Nephron progenitor cell (in vitro differentiated cells): ENCODE data around the gene HESX1.

Source experiments
- DNase-seq: peaks from one replicate; pipeline ENCODE4 v3.0.0; 2021
- H3K27ac Mint-ChIP-seq: 2 replicates; pipeline ENCODE4 v1.8.0; 2021; ENCODE audit warnings: mild to moderate bottlenecking, moderate library complexity, mixed read lengths
- H3K27me3 Mint-ChIP-seq: 2 replicates; pipeline ENCODE4 v1.8.0; 2021; ENCODE audit warnings: mild to moderate bottlenecking, low read depth, mixed read lengths; ENCODE audit not compliant: poor library complexity
- H3K36me3 Mint-ChIP-seq: 2 replicates; pipeline ENCODE4 v1.8.0; 2021; ENCODE audit warnings: low read depth, mixed read lengths
- H3K4me1 Mint-ChIP-seq: 2 replicates; pipeline ENCODE4 v1.8.0; 2021; ENCODE audit warnings: mixed read lengths
- H3K4me3 Mint-ChIP-seq: 2 replicates; pipeline ENCODE4 v1.8.0; 2021; ENCODE audit warnings: mild to moderate bottlenecking, moderate library complexity, mixed read lengths
- H3K9me3 Mint-ChIP-seq: 2 replicates; pipeline ENCODE4 v1.8.0; 2021; ENCODE audit warnings: mild to moderate bottlenecking, moderate library complexity, mixed read lengths
- CTCF ChIP-seq: fragments of 200-600 bp; sonication (generic); IDR thresholded peaks from 2 replicates; pipeline ENCODE4 v1.5.0; 2021; ENCODE audit warnings: antibody characterized with exemption

HESX1 gene

GRCh38 chr3:57199895-57200297 is at the start of gene HESX1:
Gene HESX1, minus strand, starts transcription at chr3:57199978. Its CDS starts 60 bp downstream, at chr3:57199918.
- no peak for TF ChIP-seq CTCF
- DNase-seq, result no peak
- peak within 1 kb of the TSS; percentile 10 for H3K4me3 Mint-ChIP-seq
- no peaks in the 10 kb centered on the region for H3K36me3 Mint-ChIP-seq
- no peaks in the 10 kb centered on the region for H3K9me3 Mint-ChIP-seq
- no peak within 1 kb of the TSS for H3K27ac Mint-ChIP-seq
- peaks cover 7% of the 10 kb centered on the region for H3K4me1 Mint-ChIP-seq
- H3K27me3 Mint-ChIP-seq, result peaks cover 10% of the 10 kb centered on the region

GRCh38 chr3:57244946-57245345 is 45.2 kb upstream of the HESX1 start:
- Mint-ChIP-seq H3K27ac (no peak overlapping the region), H3K4me3 (no peak overlapping the region), H3K9me3 (no peaks in the 10 kb centered on the region), H3K4me1 (no peaks in the 10 kb centered on the region), H3K27me3 (no peaks in the 10 kb centered on the region), H3K36me3 (peaks cover 80% of the 10 kb centered on the region)
- no peak for DNase-seq
- no peak for TF ChIP-seq CTCF

GRCh38 chr3:57234613-57235575 is 35.1 kb upstream of the HESX1 start:
- H3K4me3 Mint-ChIP-seq, result no peak overlapping the region
- no peaks in the 10 kb centered on the region for H3K27me3 Mint-ChIP-seq
- no peaks in the 10 kb centered on the region for H3K4me1 Mint-ChIP-seq
- no peak for DNase-seq
- peaks cover 6% of the 10 kb centered on the region for H3K9me3 Mint-ChIP-seq
- no peak for TF ChIP-seq CTCF
- no peak overlapping the region for H3K27ac Mint-ChIP-seq
- H3K36me3 Mint-ChIP-seq, result peaks cover 42% of the 10 kb centered on the region

- Mint-ChIP-seq H3K9me3 (peaks cover 6% of the 10 kb centered on the region), H3K27ac (no peak overlapping the region), H3K36me3 (peaks cover 32% of the 10 kb centered on the region), H3K4me1 (peaks cover 7% of the 10 kb centered on the region), H3K27me3 (peaks cover 6% of the 10 kb centered on the region), H3K4me3 (no peak overlapping the region)
- TF ChIP-seq CTCF, result no peak
- no peak for DNase-seq
Observed at GRCh38 chr3:57233799-57234198, 34.0 kb upstream of the HESX1 start.

- Mint-ChIP-seq H3K27ac (no peak overlapping the region), H3K4me3 (peak overlapping the region; percentile 40), H3K36me3 (peaks cover 14% of the 10 kb centered on the region), H3K9me3 (peaks cover 6% of the 10 kb centered on the region), H3K27me3 (peaks cover 14% of the 10 kb centered on the region), H3K4me1 (peaks cover 26% of the 10 kb centered on the region)
- DNase-seq, result no peak
- TF ChIP-seq CTCF, result no peak
Observed at GRCh38 chr3:57230006-57230405, 30.2 kb upstream of the HESX1 start.
